H1 (cell line): ENCODE data around the gene ABI3BP. TPM values are rescaled to one million over a fixed set of nuclear protein-coding genes. Genes with fewer than 3 reads are reported as not detected.

ENCODE experiments used
- CTCF ChIA-PET: fragments of 300-600 bp; sonication (Branson Sonifier 250); formaldehyde crosslinking; loops from one replicate; lab custom pipeline; 2021; ENCODE audit not compliant: partially characterized antibody; lab: Charles Lee
- POLR2A ChIA-PET: fragments of 300-600 bp; sonication (Branson Sonifier 250); formaldehyde crosslinking; loops from one replicate; lab custom pipeline; 2021; ENCODE audit warnings: inconsistent platforms; ENCODE audit not compliant: partially characterized antibody; lab: Charles Lee
- DNase-seq, 2 experiments: peaks; one replicate each; pipeline versions ENCODE4 v3.0.0 to v3.0.0-alpha.2; 2010 to 2022; ENCODE audit warnings: low spot score in 2 of 2, low read depth in 1 of 2, mixed read lengths in 1 of 2
- FAIRE-seq: peaks from 2 replicates; lab custom pipeline; 2011; peaks lifted over from hg19 to GRCh38; lab: Jason Lieb, UNC
- H2AFZ ChIP-seq: 2 replicates; pipeline ENCODE4 v1.8.1; 2012; ENCODE audit warnings: low read length, inconsistent platforms
- H2AK5ac ChIP-seq: 2 replicates; pipeline ENCODE4 v1.6.1; 2013; ENCODE audit warnings: low read depth, low read length
- H2BK120ac ChIP-seq: replicated peaks from 2 replicates; pipeline ENCODE3; 2013; ENCODE audit warnings: low read depth, low read length, inconsistent platforms
- H2BK12ac ChIP-seq: 2 replicates; pipeline ENCODE4 v1.6.1; 2013; ENCODE audit warnings: low read depth, low read length
- H2BK15ac ChIP-seq: 2 replicates; pipeline ENCODE4 v1.6.1; 2013; ENCODE audit warnings: low read length
- H2BK20ac ChIP-seq: 2 replicates; pipeline ENCODE4 v1.6.1; 2013; ENCODE audit warnings: low read length
- H2BK5ac ChIP-seq: 2 replicates; pipeline ENCODE4 v1.6.1; 2013; ENCODE audit warnings: low read depth, low read length
- H3K14ac ChIP-seq: 2 replicates; pipeline ENCODE4 v1.6.1; 2013; ENCODE audit warnings: inconsistent platforms; ENCODE audit not compliant: insufficient read length
- H3K18ac ChIP-seq: 2 replicates; pipeline ENCODE4 v1.6.1; 2013; ENCODE audit warnings: low read length; ENCODE audit errors: extremely low read depth
- H3K23ac ChIP-seq: 2 replicates; pipeline ENCODE4 v1.6.1; 2013; ENCODE audit warnings: inconsistent platforms; ENCODE audit not compliant: insufficient read length
- H3K23me2 ChIP-seq: 2 replicates; pipeline ENCODE4 v1.6.1; 2013; ENCODE audit warnings: low read depth, low read length
- H3K27ac ChIP-seq: 2 replicates; pipeline ENCODE4 v1.6.1; 2011; ENCODE audit warnings: low read depth, low read length, inconsistent platforms
- H3K27me3 ChIP-seq, 4 experiments: replicated peaks in 1 of 4; 1 replicate in 1 of 4; 2 replicates in 3 of 4; pipeline versions ENCODE4 v1.6.1 to v1.8.1; 2011 to 2013; ENCODE audit warnings: low read length in 3 of 4, mild to moderate bottlenecking in 3 of 4, inconsistent platforms in 2 of 4, mixed read lengths in 2 of 4, moderate library complexity in 1 of 4; ENCODE audit not compliant: control insufficient read depth in 3 of 4, insufficient read depth in 3 of 4; ENCODE audit errors: extremely low read depth in 1 of 4
- H3K36me3 ChIP-seq, 4 experiments: 2 replicates each; pipeline versions ENCODE4 v1.6.1 to v1.8.1; 2011 to 2013; ENCODE audit warnings: mild to moderate bottlenecking in 4 of 4, low read length in 3 of 4, moderate library complexity in 2 of 4, control low read depth in 1 of 4, inconsistent platforms in 1 of 4; ENCODE audit not compliant: insufficient read depth in 4 of 4, control insufficient read depth in 2 of 4
- H3K4ac ChIP-seq: replicated peaks from 2 replicates; pipeline ENCODE3; 2013; ENCODE audit warnings: low read length, low read depth, mixed read lengths, inconsistent platforms; ENCODE audit not compliant: insufficient read length
- H3K4me1 ChIP-seq, 4 experiments: replicated peaks in 1 of 4; 1 replicate in 1 of 4; 2 replicates in 3 of 4; pipeline versions ENCODE4 v1.6.1 to v1.8.1; 2011 to 2013; ENCODE audit warnings: low read length in 3 of 4, inconsistent platforms in 2 of 4, mixed read lengths in 1 of 4; ENCODE audit not compliant: insufficient read depth in 4 of 4, control insufficient read depth in 3 of 4
- H3K4me2 ChIP-seq, 2 experiments: 2 replicates each; pipeline versions ENCODE4 v1.6.1 to v1.8.1; 2011 to 2013; ENCODE audit warnings: low read depth in 2 of 2, low read length in 2 of 2, control low read depth in 1 of 2, inconsistent platforms in 1 of 2, mild to moderate bottlenecking in 1 of 2; ENCODE audit not compliant: insufficient read depth in 1 of 2
- H3K4me3 ChIP-seq, 4 experiments: fragments of 200-600, 300-600 bp in 1 of 4; sonication (generic), shearing (Covaris generic), sonication (Bioruptor Twin) in 1 of 4; 2 replicates each; pipeline versions ENCODE4 v1.5.1 to v1.8.1; 2011 to 2016; ENCODE audit warnings: low read length in 4 of 4, low read depth in 3 of 4, control low read depth in 2 of 4, inconsistent platforms in 2 of 4, mild to moderate bottlenecking in 2 of 4, mixed read lengths in 1 of 4, moderate library complexity in 1 of 4; ENCODE audit not compliant: insufficient read depth in 2 of 4; ENCODE audit errors: extremely low read depth in 1 of 4
- H3K56ac ChIP-seq: replicated peaks from 2 replicates; pipeline ENCODE3; 2013; ENCODE audit warnings: low read depth, mild to moderate bottlenecking, mixed read lengths, low read length, inconsistent platforms; ENCODE audit not compliant: insufficient read length
- H3K79me1 ChIP-seq: 2 replicates; pipeline ENCODE4 v1.6.1; 2013; ENCODE audit warnings: low read depth, low read length, control low read depth
- H3K79me2 ChIP-seq, 2 experiments: 2 replicates each; pipeline versions ENCODE4 v1.6.1 to v1.8.1; 2012 to 2013; ENCODE audit warnings: low read length in 2 of 2, mild to moderate bottlenecking in 2 of 2, inconsistent platforms in 1 of 2; ENCODE audit not compliant: insufficient read depth in 2 of 2, control insufficient read depth in 1 of 2
- H3K9ac ChIP-seq, 4 experiments: replicated peaks in 1 of 4; 1 replicate in 1 of 4; 2 replicates in 3 of 4; pipeline versions ENCODE4 v1.6.1 to v1.8.1; 2011 to 2013; ENCODE audit warnings: low read depth in 3 of 4, low read length in 3 of 4, control low read depth in 2 of 4, mild to moderate bottlenecking in 2 of 4, moderate library complexity in 2 of 4, inconsistent platforms in 1 of 4; ENCODE audit errors: extremely low read depth in 1 of 4
- H3K9me3 ChIP-seq, 2 experiments: 2 replicates each; pipeline versions ENCODE4 v1.6.1 to v1.8.1; 2012 to 2013; ENCODE audit warnings: mild to moderate bottlenecking in 2 of 2, moderate library complexity in 2 of 2, control low read depth in 1 of 2, inconsistent platforms in 1 of 2, low read depth in 1 of 2, low read length in 1 of 2, mixed read lengths in 1 of 2; ENCODE audit not compliant: insufficient read depth in 2 of 2
- H4K20me1 ChIP-seq, 2 experiments: replicated peaks in 1 of 2; 2 replicates each; pipeline versions ENCODE3 to v1.8.1; 2011 to 2013; ENCODE audit warnings: inconsistent platforms in 2 of 2, low read length in 2 of 2, mild to moderate bottlenecking in 1 of 2; ENCODE audit not compliant: insufficient read depth in 2 of 2, control insufficient read depth in 1 of 2
- H4K5ac ChIP-seq: 2 replicates; pipeline ENCODE4 v1.6.1; 2013; ENCODE audit warnings: low read length, low read depth, mixed read lengths, inconsistent platforms; ENCODE audit not compliant: insufficient read length
- H4K8ac ChIP-seq: 2 replicates; pipeline ENCODE4 v1.8.0; 2013; ENCODE audit warnings: mild to moderate bottlenecking, moderate library complexity, low read length, inconsistent platforms; ENCODE audit not compliant: insufficient read depth; ENCODE audit errors: extremely low read depth
- H4K91ac ChIP-seq: replicated peaks from 2 replicates; pipeline ENCODE3; 2013; ENCODE audit warnings: low read length, mixed read lengths, inconsistent platforms; ENCODE audit not compliant: insufficient read length
- CHD1 ChIP-seq: IDR thresholded peaks from 2 replicates; pipeline ENCODE4 v1.6.1; 2012; ENCODE audit warnings: low read depth, low read length, improper control_type of control experiment
- EGR1 ChIP-seq: IDR thresholded peaks from 2 replicates; pipeline ENCODE4 v1.6.1; 2011; ENCODE audit warnings: low read depth, low read length, borderline replicate concordance
- EP300 ChIP-seq, 2 experiments: IDR thresholded peaks; 1 replicate in 1 of 2; 2 replicates in 1 of 2; pipeline ENCODE4 v1.6.1; 2011 to 2012; ENCODE audit warnings: low read depth in 2 of 2, low read length in 2 of 2, mild to moderate bottlenecking in 2 of 2, borderline replicate concordance in 1 of 2, inconsistent platforms in 1 of 2, moderate library complexity in 1 of 2
- GABPA ChIP-seq: IDR thresholded peaks from 2 replicates; pipeline ENCODE4 v1.6.1; 2011; ENCODE audit warnings: mild to moderate bottlenecking, low read length, moderate library complexity, borderline replicate concordance; ENCODE audit not compliant: insufficient read depth
- KDM5A ChIP-seq: fragments of 200-600 bp; IDR thresholded peaks from 2 replicates; pipeline ENCODE4 v1.7.1; 2012; ENCODE audit warnings: mild to moderate bottlenecking, low read length, inconsistent platforms, mixed read lengths
- RAD21 ChIP-seq, 2 experiments: IDR thresholded peaks in 1 of 2; conservative IDR thresholded peaks in 1 of 2; 2 replicates each; pipeline ENCODE4 v1.6.1; 2011; ENCODE audit warnings: low read depth in 2 of 2, low read length in 2 of 2, improper control_type of control experiment in 1 of 2, inconsistent platforms in 1 of 2, mild to moderate bottlenecking in 1 of 2, moderate library complexity in 1 of 2
- RNF2 ChIP-seq: fragments of 200-900, 300-1000 bp; sonication (generic); IDR thresholded peaks from 2 replicates; pipeline ENCODE4 v1.7.1; 2016; ENCODE audit warnings: borderline replicate concordance, low read depth, mild to moderate bottlenecking, antibody characterized with exemption, low read length; ENCODE audit not compliant: poor library complexity, severe bottlenecking; ENCODE audit errors: missing control alignments
- SP2 ChIP-seq: IDR thresholded peaks from 2 replicates; pipeline ENCODE4 v1.6.1; 2012; ENCODE audit warnings: mild to moderate bottlenecking, low read length, inconsistent platforms
- SUZ12 ChIP-seq: fragments of 200-600 bp; sonication (generic); IDR thresholded peaks from 2 replicates; pipeline ENCODE4 v1.6.1; 2012; ENCODE audit warnings: mild to moderate bottlenecking, inconsistent platforms, low read length, moderate library complexity, mixed read lengths
- WGBS, 2 experiments: shearing (Covaris generic) in 1 of 2; methylation state at CpG; one replicate each; pipeline versions ENCODE4 v1.1.6 to v1.1.7; 2013 to 2015; ENCODE audit warnings: low lambda C conversion rate in 2 of 2, mixed read lengths in 2 of 2, inconsistent platforms in 1 of 2, low coverage in 1 of 2, missing lambda C conversion rate in 1 of 2; ENCODE audit not compliant: insufficient replicate concordance in 2 of 2, insufficient coverage in 1 of 2, insufficient read length in 1 of 2; ENCODE audit errors: extremely low coverage in 1 of 2, missing lambda C conversion rate in 1 of 2; 5-methylcytosine and 5-hydroxymethylcytosine counted together
- polyA plus RNA-seq, 7 experiments: library from polyadenylated mRNA; depleted of rRNA in 3 of 7; stranded (reverse) in 5 of 7; unstranded in 2 of 7; fragments of >200 nt in 5 of 7; fragments of 200-250 nt in 2 of 7; gene quantifications; 1 replicate in 5 of 7; 2 replicates in 1 of 7; 4 replicates in 1 of 7; pipeline versions ENCODE4 v1.2.1 to v1.2.3, GENCODE V29; 2011 to 2013; ENCODE audit warnings: missing spikeins in 2 of 7, mixed read lengths in 2 of 7
- total RNA-seq: library from RNA; stranded (reverse); fragmentation: NEBNext Ultra II Directional; extraction: Animal tissue kit (Norgen Biotek cat#: 25700); gene quantifications from 2 replicates; pipeline ENCODE4 v1.2.1, GENCODE V29; 2021

Gene ABI3BP
- total and polyA plus RNA-seq, 2 of the 8 experiments (the other 6 are each of a cell fraction or from before 2014, with no cell fraction given): 0.08 to 0.32 TPM

DNA sequence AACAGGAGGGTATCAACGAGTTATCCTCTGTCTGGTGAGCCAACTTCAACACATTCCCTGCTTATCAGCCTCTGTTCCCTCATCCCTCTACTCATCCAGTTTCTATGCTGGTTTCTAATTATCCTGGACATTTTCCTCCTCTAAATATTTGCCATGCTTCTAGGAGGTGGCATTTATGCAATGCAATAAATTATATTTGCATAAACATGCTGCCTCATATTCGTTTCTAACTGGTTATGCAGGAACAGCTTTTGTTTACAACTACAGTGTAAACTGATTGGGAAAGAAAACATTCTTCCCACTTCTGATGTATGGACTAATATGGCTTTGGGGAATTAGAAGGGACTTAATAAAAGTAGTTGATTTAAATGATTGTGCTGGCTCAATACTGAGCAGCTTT lies 161.6 kb downstream of the ABI3BP start:
- no peak for FAIRE-seq
- TF ChIP-seq EGR1 (no peak), SP2 (no peak), CHD1 (no peak), SUZ12 (no peak), EP300 (IDR thresholded peaks at IDR 0.05; ENCODE audit: borderline replicate concordance in 1 of 2, low read depth in 2 of 2, low read length in 2 of 2) (no peak), GABPA (no peak), KDM5A (no peak), RAD21 (IDR thresholded peaks at IDR 0.05 in 1 of 2, conservative IDR thresholded peaks at IDR 0.05 in 1 of 2; ENCODE audit: low read depth in 2 of 2, low read length in 2 of 2) (no peak), RNF2 (no peak)
- ChIA-PET CTCF (interaction anchor here (0.5 to 1.6 kb wide), 6 partner anchors 10 to 150 kb away, joined by 3 to 4 read pairs (median 3); no protein-coding TSS in a partner anchor), POLR2A (no interaction called here)
- no peaks in the 10 kb centered on the region for H3K9me3 ChIP-seq
- no peak overlapping the region for H2BK12ac ChIP-seq
- DNase-seq: no peak
- no peak overlapping the region for H3K23ac ChIP-seq
- H4K8ac ChIP-seq: no peak overlapping the region
- H3K4ac ChIP-seq: no peak overlapping the region
- 83% methylated on average over 2 of the region's 2 CpGs; no CpG with 5 or more reads in 1 of the 2 experiments for WGBS, 2 experiments
- H3K27ac ChIP-seq: no peak overlapping the region
- no peak overlapping the region for H3K4me2 ChIP-seq
- H3K79me2 ChIP-seq: no peaks in the 10 kb centered on the region
- H2AFZ ChIP-seq: no peak overlapping the region
- no peak overlapping the region for H4K5ac ChIP-seq
- H4K91ac ChIP-seq: no peak overlapping the region
- no peak overlapping the region for H2BK5ac ChIP-seq
- H3K36me3 ChIP-seq: no peaks in the 10 kb centered on the region
- no peaks in the 10 kb centered on the region for H4K20me1 ChIP-seq
- no peak overlapping the region for H2BK20ac ChIP-seq
- no peak overlapping the region for H3K4me3 ChIP-seq
- no peaks in the 10 kb centered on the region; the same call in 1 of the 2 replicates for H3K23me2 ChIP-seq
- no peak overlapping the region for H3K9ac ChIP-seq
- no peak overlapping the region for H3K56ac ChIP-seq
- no peak overlapping the region for H2AK5ac ChIP-seq
- no peaks in the 10 kb centered on the region for H3K27me3 ChIP-seq
- no peak overlapping the region for H3K18ac ChIP-seq
- no peak overlapping the region for H3K14ac ChIP-seq
- H3K4me1 ChIP-seq: no peaks in the 10 kb centered on the region
- H2BK15ac ChIP-seq: no peak overlapping the region
- no peak overlapping the region for H2BK120ac ChIP-seq
- H3K79me1 ChIP-seq: no peaks in the 10 kb centered on the region
